ENCODE data around the gene CANT1.
"Not testable (repeated sequence)": the region's sequence is repeated elsewhere in the genome, so short reads cannot be mapped to it uniquely, and the experiment has no call there.

CANT1 gene

DNA sequence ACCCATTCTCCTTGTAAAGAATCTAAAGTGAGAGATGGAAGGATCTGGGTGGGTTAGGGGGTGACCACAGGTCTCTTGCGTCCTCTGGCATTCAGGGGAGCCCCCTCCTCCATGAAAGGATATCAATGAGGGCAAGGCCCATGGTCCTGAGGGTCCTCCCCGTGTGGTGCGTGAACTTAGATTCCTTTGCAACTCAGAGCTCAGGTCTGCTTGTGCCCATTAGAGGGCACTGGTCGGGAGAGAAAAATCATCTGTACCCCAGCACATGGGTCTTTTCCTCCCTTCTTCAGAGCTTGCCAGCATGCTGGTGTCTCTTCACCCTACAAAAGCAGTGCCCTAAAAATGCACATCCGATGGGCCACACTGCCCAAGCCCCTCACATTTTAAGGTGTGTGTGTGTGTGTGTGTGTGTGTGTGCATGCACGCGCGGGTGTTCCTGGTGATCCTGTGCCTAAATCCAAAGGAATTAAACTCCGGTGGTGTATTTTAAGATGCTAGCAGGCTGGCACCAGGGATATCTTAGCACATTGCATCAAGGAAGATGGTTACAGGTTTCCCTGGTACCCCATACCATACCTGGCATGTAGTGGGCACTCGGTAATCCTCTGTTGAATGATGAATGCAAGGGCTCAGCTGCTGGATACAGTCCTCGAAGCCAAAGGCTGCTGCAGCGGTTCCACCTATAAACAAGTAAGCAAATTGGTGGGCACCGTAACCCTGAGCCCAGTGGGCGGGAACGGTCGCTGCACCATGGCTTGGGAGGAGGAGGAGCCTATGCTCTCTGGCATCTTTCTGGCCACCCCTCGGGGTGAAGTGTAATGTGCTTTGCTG is 19.1 kb upstream of the CANT1 start:
- no peak for DNase-seq (ENCODE audit: low read depth in 4 of 4, low spot score in 1 of 4)

DNA sequence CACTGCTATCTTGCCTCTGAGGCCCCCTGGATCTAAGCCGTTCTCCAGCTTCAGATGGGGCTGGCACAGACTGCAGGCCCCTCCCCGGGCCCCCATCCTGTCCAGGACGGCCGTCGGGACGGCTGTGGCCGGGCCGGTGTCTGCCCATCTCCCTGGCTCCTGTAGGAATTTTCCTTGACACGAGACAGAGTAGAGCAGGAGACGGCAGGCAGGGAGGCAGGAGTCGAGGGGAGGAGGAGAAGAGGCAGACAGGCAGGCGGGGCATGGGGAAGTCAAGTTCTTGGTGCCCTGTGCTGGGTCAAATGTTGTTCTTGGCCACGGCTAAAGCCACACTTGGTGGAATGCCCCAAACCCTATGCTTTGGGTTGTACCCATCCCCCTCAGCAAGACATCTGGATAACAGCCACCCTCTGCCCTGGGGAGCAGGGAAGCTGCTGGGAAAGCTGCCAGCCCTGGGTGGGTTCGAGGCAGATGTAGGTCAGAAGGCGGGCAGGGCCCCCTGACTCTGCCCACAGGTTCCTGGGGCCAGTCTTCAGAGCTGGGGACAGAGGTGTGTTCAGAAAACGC is 18.4 kb upstream of the CANT1 start:
- DNase-seq (ENCODE audit: low read depth in 4 of 4, low spot score in 1 of 4): no peak

DNA sequence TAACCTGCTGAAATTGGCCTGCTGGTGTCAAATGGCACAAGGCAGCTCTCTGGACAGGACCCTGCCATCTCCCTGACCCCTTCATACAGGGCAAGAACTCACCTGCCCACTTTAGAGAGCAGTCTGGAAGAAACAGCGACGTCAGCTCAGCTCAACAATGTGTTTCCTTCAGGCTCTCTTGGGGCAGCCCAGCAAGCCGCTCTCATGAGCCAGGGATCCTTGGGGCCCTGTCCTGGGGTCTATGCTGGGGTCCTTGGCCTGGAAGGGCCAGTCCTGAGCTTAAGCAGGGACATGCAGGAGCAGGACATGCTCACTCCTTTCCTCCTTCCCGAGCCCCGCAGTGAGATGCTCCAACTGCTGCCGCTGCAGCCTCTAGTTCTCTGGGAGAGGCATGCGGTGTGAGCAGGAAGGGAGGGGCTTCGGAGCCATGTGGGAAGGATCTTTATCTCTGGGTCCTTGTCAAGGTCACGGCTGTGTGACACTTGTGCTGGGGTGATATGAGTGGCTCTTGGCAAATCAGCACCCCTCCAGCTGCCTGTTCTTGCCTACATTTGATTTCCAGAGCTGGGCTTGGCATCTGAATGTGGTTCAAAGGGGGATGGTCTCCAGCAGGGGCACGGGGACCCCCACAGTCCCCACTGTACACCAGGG is 17.8 kb upstream of the CANT1 start:
- DNase-seq (ENCODE audit: low read depth in 4 of 4, low spot score in 1 of 4): no peak

DNA sequence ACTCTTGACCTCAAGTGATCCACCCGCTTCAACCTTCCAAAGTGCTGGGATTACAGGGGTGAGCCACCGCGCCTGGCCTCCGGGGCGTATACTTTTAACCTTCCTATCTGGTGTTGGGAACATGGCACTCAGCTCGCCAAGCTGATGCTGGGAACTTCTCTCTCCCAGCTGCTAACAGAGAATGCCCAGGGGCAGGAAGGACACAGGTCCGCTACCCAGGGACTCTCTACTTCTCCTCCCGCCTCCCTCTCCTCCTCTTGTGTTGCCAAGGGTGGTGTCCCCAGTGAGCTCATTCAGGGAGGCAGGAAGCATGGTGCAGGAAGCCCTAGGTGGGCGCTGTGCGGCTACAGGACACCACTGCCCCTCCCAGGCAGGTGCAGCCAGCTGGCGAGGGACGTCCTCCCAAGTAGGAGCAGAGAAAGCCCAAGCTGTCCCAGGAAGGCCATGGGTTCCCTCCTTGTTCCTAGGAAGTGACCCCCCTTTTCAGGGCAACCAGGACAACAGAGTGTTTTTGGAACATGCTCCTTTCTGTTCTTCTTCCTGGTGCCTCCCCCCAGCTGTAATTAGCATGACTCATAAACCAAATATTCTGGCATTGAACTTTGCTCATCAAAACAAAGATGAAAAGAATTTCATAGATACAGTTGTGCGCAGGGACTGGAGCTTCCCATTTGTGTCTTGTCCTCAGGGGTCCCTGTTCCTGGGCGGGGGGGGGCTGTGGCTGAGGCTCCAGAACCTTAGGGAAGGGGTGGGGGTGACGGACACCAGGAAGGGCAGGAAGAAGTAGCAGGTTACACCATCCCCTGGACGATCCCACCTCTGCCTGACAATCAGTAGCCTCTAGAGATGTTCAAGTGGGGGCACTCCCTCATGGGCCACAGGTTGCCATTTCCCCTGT is 17.1 kb upstream of the CANT1 start:
- no peak for DNase-seq (ENCODE audit: low read depth in 4 of 4, low spot score in 1 of 4)

DNA sequence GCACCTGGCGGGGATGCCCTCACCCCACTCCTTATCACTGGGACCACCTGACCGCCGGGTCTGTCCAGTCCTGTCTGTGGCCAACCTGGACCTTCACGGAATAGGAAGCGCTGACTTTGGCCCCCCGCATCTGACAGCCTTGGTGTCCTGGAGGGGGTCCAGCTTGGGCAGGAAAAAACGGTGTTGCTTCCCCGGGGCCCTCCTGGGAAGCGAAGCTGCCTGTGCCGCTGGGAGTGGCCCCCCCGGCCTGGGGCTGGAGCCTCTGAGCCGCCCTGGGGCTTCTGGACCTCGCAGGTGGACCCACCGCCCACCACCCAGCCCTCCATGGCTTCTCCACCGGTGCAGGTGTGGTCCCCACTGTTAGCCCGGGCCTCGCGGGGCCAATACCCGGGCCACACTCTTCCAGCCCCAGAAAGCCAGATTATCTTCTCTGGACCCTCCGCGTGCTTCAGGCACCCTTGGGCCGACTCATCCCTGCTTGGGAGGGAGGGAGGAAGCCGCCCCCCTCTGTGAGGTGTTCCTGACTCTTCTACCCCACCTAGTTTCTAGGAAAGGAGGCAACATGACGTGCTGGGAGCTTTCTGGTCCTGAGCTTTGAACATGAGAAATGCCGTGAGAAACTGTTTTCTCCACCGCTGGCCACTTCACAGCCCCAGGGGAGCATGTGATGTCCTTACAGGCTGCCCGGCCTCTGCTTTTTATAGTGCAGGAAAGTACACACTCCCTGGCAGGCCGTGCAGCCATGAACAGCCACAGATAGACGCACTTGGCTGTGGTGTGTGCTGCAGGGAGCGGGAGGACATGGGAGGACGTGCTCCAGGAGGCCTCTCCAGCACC is 15.6 kb upstream of the CANT1 start:
- no peak for DNase-seq (ENCODE audit: low read depth in 4 of 4, low spot score in 1 of 4)

DNA sequence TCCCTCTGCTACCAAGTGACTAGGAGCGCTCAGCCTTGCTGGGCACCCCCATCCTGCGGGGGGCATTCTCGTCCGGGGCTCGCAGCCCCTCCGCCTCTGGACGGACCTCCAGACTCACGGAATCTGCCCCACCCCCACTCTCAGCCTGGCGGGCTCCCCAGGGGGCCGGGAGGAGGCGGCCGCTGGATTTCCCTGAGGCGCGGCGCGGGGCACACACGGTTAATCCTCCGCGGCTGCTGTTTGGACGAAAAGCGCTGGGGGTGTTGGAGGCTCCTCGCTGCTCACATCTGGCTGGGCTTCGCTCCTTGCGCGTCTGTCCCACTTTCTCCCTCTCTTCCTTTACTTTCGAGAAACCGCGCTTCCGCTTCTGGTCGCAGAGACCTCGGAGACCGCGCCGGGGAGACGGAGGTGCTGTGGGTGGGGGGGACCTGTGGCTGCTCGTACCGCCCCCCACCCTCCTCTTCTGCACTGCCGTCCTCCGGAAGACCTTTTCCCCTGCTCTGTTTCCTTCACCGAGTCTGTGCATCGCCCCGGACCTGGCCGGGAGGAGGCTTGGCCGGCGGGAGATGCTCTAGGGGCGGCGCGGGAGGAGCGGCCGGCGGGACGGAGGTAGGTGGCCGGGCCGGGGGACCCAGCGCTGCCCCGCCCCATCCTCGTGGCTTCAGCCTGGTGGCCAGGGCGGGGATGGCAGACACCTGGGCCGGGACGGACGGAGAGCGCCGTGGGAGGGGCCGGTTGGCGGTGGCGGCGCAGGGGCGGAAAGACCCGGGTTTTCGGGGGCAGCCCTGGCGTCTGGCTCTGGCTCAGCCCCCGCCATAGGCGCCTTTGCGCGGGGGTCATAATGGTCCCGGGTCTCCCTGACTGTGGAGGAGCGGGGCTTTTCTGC is 14.6 kb upstream of the CANT1 start, which contains the start of gene C1QTNF1:
Gene C1QTNF1, plus strand, starts transcription at position 284 of the 886 bp plus-strand sequence. CDS start 19,800 bp downstream, outside the sequence.
- DNase-seq (ENCODE audit: low read depth in 4 of 4, low spot score in 1 of 4): no peak

DNA sequence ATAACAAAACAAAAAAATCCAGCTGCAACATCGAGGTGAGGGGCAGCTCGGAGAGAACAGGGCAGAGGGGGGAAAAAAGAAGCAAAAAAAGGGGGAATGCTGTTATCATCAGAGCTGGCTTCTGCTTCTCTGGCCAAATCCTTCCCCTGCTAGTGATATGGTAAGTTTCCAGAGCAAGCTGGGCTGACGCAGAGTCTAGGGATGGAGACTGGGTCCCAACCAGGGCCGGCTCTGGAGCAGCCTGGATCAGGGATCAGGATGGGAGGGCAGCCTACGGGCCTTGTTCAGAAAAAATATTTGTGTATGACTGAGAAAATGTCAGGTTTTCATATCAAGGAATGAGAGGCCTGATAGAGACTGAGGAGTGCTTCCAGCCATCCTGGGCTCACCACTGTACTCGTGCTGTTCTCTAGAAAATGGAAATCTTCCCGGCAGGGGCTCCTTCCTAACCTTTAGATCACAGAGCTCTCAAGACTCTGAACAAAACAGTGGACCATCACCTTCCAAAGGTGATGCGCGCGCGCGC is 13.7 kb upstream of the CANT1 start:
- DNase-seq (ENCODE audit: low read depth in 4 of 4, low spot score in 1 of 4): no peak

DNA sequence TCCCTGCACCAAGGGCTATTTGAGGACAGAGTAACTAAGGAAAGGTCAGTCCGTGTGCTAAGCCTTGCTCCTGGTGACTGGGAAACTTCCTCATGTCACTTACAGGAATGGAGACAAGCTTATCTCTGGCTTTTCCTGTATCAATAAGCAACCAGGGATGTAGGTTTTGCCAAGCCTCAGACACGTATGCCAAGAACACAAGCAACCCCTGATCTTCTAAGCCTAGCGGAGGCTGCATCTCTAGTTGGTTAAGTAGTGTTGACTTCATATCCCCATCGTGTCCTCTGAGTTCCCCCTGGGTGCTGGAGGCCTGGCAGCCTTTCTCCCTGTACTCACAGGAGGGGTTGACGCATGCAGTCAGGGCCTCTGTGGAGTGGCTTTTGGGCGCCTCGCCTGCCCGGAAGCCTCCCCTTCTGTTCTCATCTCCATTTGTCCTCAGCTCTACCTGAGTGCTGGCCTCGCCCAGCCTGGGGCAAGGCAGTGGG is 13.0 kb upstream of the CANT1 start:
- no peak for DNase-seq (ENCODE audit: low read depth in 4 of 4, low spot score in 1 of 4)

DNA sequence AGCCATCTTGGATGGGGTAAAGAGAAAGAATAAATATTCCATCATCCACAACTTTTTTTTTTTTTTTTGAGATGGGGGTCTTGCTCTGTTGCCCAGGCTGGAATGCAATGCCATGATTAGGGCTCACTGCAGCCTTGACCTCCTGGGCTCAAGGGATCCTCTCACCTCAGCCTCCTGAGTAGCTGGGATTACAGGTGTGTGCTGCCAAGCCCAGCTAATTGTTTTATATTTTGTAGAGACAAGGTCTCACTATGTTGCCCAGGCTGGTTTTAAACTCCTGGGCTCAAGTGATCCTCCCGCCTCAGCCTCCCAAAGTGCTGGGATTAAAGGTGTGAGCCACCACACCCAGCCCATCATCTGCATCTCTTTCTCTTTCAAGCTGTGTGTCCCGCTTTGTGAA is 12.4 kb upstream of the CANT1 start:
- not testable (repeated sequence) for DNase-seq (ENCODE audit: low read depth in 4 of 4, low spot score in 1 of 4)

DNA sequence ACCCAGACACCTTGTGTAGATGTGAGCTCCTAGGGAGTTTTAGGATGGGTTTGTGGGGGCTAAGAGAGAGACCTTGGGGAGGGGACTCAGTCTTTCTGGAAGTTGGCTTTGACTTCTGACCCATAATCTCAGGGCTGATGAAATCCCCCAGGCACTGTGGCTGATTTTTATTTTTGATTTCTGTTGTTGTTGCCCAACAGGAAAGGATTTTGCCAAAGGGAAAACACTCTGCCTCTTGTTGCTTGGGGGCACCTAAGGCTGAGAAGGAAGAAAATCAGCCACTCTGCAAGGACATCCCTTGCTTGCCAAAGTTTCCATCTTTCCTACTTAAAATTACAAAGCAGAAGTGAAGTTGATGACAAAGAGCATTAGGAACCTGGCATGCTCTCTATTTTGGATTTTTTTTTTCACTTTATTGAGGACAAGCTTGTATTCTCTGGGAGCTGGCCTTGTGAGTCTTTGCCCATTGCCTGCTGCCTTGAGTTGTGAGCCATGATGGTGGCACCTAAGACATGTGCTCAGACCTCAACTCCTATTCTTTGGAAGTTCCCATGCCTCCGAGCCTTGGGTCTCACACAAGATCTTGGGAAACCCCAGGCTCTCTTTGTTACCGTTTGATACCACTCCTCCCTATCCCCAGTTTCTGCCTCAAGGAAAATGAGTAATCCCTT is 11.2 kb upstream of the CANT1 start:
- no peak for DNase-seq (ENCODE audit: low read depth in 4 of 4, low spot score in 1 of 4)

DNA sequence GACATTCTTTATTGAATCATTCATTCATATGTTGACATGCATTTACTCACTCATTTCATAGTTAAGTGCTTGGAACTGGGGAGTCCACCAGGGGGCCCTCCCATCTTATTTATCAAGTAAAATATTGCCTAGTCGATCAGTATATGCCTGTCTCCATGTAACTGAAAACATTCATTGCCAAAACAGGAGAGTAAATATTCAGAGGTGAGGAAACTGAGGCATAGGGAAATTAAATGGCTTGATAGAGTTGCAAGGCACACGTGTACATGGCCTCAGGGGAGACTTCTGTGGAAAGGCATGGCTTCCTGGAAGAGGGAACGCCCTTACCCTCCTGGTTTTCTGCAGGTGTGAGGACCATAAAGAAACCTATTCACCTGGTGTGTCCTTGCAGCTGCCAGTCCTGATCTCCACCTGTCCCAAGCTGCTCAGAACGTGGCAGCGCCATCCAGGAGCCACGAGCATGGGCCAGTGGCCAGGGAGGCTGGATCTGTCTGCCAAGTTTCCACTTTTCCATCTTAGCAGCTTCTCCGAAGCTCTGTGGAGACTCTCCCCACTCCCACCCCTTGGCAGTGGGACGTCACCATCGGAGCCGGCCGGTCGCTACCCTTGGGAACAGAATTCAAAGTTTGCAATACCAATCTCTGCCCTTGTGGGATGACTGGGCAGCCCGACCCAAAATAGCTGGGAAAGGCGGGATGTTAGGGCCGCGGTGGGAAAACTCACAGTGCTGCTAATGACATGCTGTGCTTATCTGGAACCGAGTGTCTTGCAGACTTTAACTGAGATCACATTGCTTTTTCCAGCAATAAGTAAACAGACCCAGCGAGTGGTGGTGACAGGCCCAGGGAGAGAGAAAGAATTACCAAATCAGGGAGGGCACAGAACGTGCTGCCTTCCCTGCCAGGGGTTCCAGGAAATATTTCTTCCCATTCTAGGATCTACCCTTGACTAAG is 10.3 kb upstream of the CANT1 start:
- peak in 1 of 4 experiments; percentile 28 for DNase-seq (ENCODE audit: low read depth in 4 of 4, low spot score in 1 of 4)

DNA sequence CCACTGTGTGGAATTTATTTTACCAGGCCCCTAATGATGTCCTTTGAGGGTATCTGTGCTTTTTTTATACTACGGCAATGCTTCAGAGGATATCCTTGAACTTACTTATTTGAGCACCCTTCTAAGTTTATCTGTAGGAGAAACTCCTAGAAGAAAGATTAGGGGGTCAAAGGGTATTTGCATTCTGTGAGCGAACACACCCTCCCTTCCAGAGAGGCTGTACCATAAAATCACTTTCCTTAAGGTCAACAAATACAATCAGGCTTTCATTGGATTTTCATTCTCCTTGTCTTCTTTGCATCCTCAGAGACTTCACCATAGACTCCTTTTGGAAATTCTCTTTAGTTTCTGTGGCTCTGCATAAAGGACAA is 9.7 kb upstream of the CANT1 start:
- DNase-seq (ENCODE audit: low read depth in 4 of 4, low spot score in 1 of 4): no peak

DNA sequence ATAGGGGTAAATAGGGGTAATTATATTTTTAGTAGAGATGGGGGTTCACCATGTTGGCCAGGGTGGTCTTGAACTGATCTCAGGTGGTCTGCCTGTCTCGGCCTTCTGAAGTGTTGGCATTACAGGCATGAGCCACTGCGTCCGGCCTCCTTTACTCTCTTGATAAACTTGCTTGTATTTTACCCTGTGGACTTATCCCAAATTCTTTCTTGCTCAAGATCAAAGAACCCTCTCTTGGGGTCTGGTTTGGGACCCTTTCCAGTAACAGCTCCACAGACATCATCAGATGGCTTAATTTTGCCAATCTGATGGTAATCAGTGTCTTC is 8.8 kb upstream of the CANT1 start:
- DNase-seq (ENCODE audit: low read depth in 4 of 4, low spot score in 1 of 4): no peak

DNA sequence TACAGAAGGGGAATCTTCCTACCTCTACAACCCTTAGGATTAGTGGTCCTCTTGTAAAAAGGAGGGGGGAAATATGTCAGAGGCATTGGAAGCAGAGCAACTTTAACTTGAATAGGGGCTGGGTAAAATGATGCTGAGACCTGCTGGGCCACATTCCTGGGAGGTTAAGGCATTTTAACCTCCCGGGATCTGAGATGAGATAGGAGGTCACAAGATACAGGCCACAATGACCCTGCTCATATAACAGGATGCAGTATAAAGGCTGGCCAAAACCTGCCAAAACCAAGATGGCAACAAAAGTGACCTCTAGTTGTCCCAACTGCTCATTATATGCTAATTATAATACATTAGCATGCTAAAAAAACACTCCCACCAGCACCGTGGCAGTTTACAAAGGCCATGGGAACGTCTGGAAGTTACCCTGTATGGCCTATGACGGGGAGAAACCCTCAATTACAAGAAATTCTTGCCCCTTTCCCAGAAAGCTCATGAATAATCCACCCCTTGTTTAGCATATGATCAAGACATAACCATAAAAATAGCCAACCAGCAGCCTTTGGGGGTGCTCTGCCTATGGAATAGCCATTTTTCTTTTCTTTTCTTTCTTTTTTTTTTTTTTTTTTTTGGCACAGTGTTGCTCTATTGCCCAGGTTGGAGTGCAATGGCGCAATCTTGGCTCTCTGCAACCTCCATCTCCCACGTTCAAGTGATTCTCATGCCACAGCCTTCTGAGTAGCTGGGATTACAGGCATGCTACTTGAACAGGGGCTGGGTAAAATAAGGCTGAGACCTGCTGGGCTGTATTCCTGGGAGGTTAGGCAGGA is 8.2 kb upstream of the CANT1 start:
- DNase-seq (ENCODE audit: low read depth in 4 of 4, low spot score in 1 of 4): no peak

DNA sequence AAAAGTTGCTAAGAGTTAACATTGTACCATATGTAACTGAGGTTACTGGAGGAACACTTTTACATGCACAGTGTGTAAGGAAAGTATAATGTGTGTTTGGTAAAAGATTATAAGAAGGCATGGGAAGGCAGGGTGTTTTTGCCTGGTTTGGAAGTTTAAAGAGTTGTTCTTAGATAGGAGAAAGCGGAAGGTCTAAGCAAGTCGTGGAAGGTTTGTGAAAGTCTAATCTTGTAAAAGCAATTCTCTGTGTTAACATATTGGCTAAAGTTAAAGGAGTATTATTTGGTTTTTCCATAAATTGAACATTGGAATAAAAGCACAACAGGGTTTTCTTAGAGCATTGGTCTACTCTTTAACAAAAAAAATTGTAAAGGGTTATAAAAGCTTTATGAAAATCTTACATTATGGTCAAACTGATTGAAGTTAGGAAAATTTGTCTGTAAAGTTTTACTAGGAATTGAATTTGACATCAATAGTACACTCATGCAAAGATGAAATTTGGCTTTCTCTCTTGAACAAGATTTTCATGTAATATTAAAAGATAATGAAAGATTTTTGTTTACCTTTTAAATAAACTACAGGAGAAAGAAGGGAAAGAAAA is 4.7 kb upstream of the CANT1 start:
- DNase-seq (ENCODE audit: low read depth in 4 of 4, low spot score in 1 of 4): no peak

DNA sequence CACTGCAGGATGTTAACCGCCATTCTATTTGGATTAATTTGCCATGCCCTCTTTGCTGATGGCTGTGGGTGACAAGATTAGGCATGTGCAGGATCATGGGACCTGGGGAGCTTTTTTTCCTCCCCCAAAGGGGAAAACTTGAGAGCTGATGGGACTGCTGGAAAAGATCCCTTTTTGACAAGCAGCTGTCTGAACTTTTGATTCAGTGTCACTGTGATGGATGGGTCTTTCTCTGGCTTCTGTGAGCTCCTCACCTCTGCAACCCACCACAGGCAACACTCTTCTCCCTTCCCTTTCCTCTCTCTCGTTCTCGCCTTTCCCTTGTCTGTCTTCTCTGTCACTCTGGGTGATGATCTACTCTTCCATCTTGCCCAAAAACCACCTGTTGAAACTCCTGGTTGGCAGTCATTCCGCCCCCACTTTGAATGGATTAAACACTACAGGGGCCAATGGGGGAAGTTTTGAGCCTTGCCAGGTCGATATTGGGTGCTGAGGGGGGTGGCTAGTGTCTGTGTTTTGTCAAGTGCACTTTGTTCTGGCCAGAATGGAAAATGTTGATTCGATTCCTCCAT is 3.1 kb upstream of the CANT1 start:
- no peak for DNase-seq (ENCODE audit: low read depth in 4 of 4, low spot score in 1 of 4)
